IMR-90 (cell line): ENCODE data around the gene C14orf119. TPM values are rescaled to one million over a fixed set of nuclear protein-coding genes. Genes with fewer than 3 reads are reported as not detected.

ENCODE experiments used
- ATAC-seq: fragments of 200-7000 bp; cut with Tn5 transposase; 2 replicates; pipeline ENCODE4 v1.9.1; 2020; ENCODE audit warnings: low read depth, mild to moderate bottlenecking, moderate library complexity
- BruUV-seq: library from RNA; stranded (reverse); fragments of 400-500 nt; replicated peaks from 2 replicates; lab custom pipeline; 2021; lab: Mats Ljungman, UMichigan
- CTCF ChIA-PET: fragments of 300-600 bp; formaldehyde crosslinking; extraction: SDS; loops from one replicate; lab custom pipeline; 2021; ENCODE audit warnings: antibody characterized with exemption; lab: Yijun Ruan, JAX
- POLR2A ChIA-PET: fragments of 300-600 bp; sonication (Branson Sonifier 250); formaldehyde crosslinking; loops from one replicate; lab custom pipeline; 2022; ENCODE audit warnings: antibody characterized with exemption; ENCODE audit not compliant: unreplicated experiment; lab: Charles Lee
- DNase-seq: peaks from one replicate; pipeline ENCODE4 v3.0.0; 2013
- H2AFZ ChIP-seq: replicated peaks from 2 replicates; pipeline ENCODE3; 2013; ENCODE audit warnings: low read length, mild to moderate bottlenecking; ENCODE audit not compliant: poor library complexity
- H2AK5ac ChIP-seq: 2 replicates; pipeline ENCODE4 v1.6.1; 2013; ENCODE audit warnings: low read depth, low read length, inconsistent platforms
- H2AK9ac ChIP-seq: replicated peaks from 2 replicates; pipeline ENCODE3; 2013; ENCODE audit warnings: mild to moderate bottlenecking, low read depth, low read length, moderate library complexity; ENCODE audit not compliant: poor library complexity
- H2BK120ac ChIP-seq: 2 replicates; pipeline ENCODE4 v1.6.1; 2013; ENCODE audit warnings: low read depth, low read length, inconsistent platforms
- H2BK15ac ChIP-seq: 3 replicates; pipeline ENCODE4 v1.6.1; 2013; ENCODE audit warnings: low read depth, low read length, inconsistent platforms
- H2BK20ac ChIP-seq: 2 replicates; pipeline ENCODE4 v1.6.1; 2013; ENCODE audit warnings: low read depth, mild to moderate bottlenecking, inconsistent platforms, low read length, moderate library complexity
- H2BK5ac ChIP-seq: 2 replicates; pipeline ENCODE4 v1.6.1; 2013; ENCODE audit warnings: mild to moderate bottlenecking, low read depth, low read length, inconsistent platforms; ENCODE audit not compliant: poor library complexity, severe bottlenecking
- H3K14ac ChIP-seq: replicated peaks from 2 replicates; pipeline ENCODE4 v1.6.1; 2013; ENCODE audit warnings: low read depth, low read length, inconsistent platforms
- H3K18ac ChIP-seq: 2 replicates; pipeline ENCODE4 v1.6.1; 2013; ENCODE audit warnings: low read depth, low read length, control low read depth
- H3K23ac ChIP-seq: 2 replicates; pipeline ENCODE4 v1.6.1; 2013; ENCODE audit warnings: low read depth, low read length, inconsistent platforms
- H3K27ac ChIP-seq: 2 replicates; pipeline ENCODE4 v1.5.1; 2013; ENCODE audit warnings: mild to moderate bottlenecking, control low read depth, low read length; ENCODE audit not compliant: insufficient read depth
- H3K27me3 ChIP-seq: 2 replicates; pipeline ENCODE4 v1.6.1; 2013; ENCODE audit warnings: low read length; ENCODE audit not compliant: control insufficient read depth, insufficient read depth
- H3K36me3 ChIP-seq: 2 replicates; pipeline ENCODE4 v1.6.1; 2013; ENCODE audit warnings: low read length, mixed read lengths; ENCODE audit not compliant: control insufficient read depth, insufficient read depth
- H3K4ac ChIP-seq: 2 replicates; pipeline ENCODE4 v1.6.1; 2013; ENCODE audit warnings: low read depth, low read length, inconsistent platforms
- H3K4me1 ChIP-seq: 2 replicates; pipeline ENCODE4 v1.6.1; 2013; ENCODE audit warnings: low read length, mixed read lengths; ENCODE audit not compliant: control insufficient read depth, insufficient read depth
- H3K4me2 ChIP-seq: 2 replicates; pipeline ENCODE4 v1.6.1; 2013; ENCODE audit warnings: low read depth, mild to moderate bottlenecking, control low read depth, low read length, moderate library complexity
- H3K4me3 ChIP-seq: 2 replicates; pipeline ENCODE4 v1.5.1; 2013; ENCODE audit warnings: low read depth, mild to moderate bottlenecking, control low read depth, low read length, moderate library complexity; ENCODE audit not compliant: insufficient read depth
- H3K56ac ChIP-seq: 2 replicates; pipeline ENCODE4 v1.6.1; 2013; ENCODE audit warnings: low read length, inconsistent platforms; ENCODE audit not compliant: insufficient read depth; ENCODE audit errors: extremely low read depth
- H3K79me1 ChIP-seq, 2 experiments: 2 replicates each; pipeline ENCODE4 v1.6.1; 2013; ENCODE audit warnings: low read length in 2 of 2, inconsistent platforms in 1 of 2, low read depth in 1 of 2
- H3K9ac ChIP-seq: 2 replicates; pipeline ENCODE4 v1.6.1; 2013; ENCODE audit warnings: low read depth, low read length, control low read depth
- H3K9me1 ChIP-seq: 2 replicates; pipeline ENCODE4 v1.6.1; 2013; ENCODE audit warnings: low read length, inconsistent platforms; ENCODE audit not compliant: insufficient read depth
- H3K9me3 ChIP-seq: 2 replicates; pipeline ENCODE4 v1.6.1; 2013; ENCODE audit warnings: low read length; ENCODE audit not compliant: control insufficient read depth, insufficient read depth
- H4K20me1 ChIP-seq: 2 replicates; pipeline ENCODE4 v1.6.1; 2013; ENCODE audit warnings: low read length, inconsistent platforms; ENCODE audit not compliant: insufficient read depth
- H4K5ac ChIP-seq: 2 replicates; pipeline ENCODE4 v1.6.1; 2013; ENCODE audit warnings: mild to moderate bottlenecking, low read depth, low read length, control low read depth
- H4K8ac ChIP-seq, 2 experiments: 2 replicates each; pipeline ENCODE4 v1.6.1; 2013; ENCODE audit warnings: low read depth in 2 of 2, low read length in 2 of 2, control low read depth in 1 of 2, inconsistent platforms in 1 of 2
- H4K91ac ChIP-seq: 2 replicates; pipeline ENCODE4 v1.6.1; 2013; ENCODE audit warnings: low read depth, low read length, inconsistent platforms; ENCODE audit not compliant: insufficient read depth
- CEBPB ChIP-seq: IDR thresholded peaks from 2 replicates; pipeline ENCODE4 v1.6.1; 2012; ENCODE audit warnings: low read depth, low read length, improper control_type of control experiment
- FOS ChIP-seq: fragments of 150-350 bp; IDR thresholded peaks from 2 replicates; pipeline ENCODE4 v1.6.1; 2016; ENCODE audit warnings: low read depth, low read length
- MAFK ChIP-seq: IDR thresholded peaks from 2 replicates; pipeline ENCODE4 v1.6.1; 2012; ENCODE audit warnings: low read depth, low read length, improper control_type of control experiment
- MAZ ChIP-seq: IDR thresholded peaks from 2 replicates; pipeline ENCODE4 v1.6.1; 2012; ENCODE audit warnings: low read depth, mild to moderate bottlenecking, low read length, improper control_type of control experiment, moderate library complexity, borderline replicate concordance
- MXI1 ChIP-seq: IDR thresholded peaks from 2 replicates; pipeline ENCODE4 v1.6.1; 2012; ENCODE audit warnings: low read depth, mild to moderate bottlenecking, low read length, moderate library complexity, borderline replicate concordance
- NFE2L2 ChIP-seq: fragments of 150-350 bp; IDR thresholded peaks from 2 replicates; pipeline ENCODE4 v1.6.1; 2016; ENCODE audit warnings: low read depth, mild to moderate bottlenecking, low read length
- POLR2A ChIP-seq: IDR thresholded peaks from 2 replicates; pipeline ENCODE4 v1.6.1; 2012; ENCODE audit warnings: mild to moderate bottlenecking, low read depth, low read length
- RAD21 ChIP-seq: IDR thresholded peaks from 2 replicates; pipeline ENCODE4 v1.6.1; 2012; ENCODE audit warnings: low read length, improper control_type of control experiment
- RCOR1 ChIP-seq: IDR thresholded peaks from 2 replicates; pipeline ENCODE4 v1.6.1; 2012; ENCODE audit warnings: mild to moderate bottlenecking, low read length, improper control_type of control experiment; ENCODE audit not compliant: insufficient replicate concordance
- RFX5 ChIP-seq: IDR thresholded peaks from 2 replicates; pipeline ENCODE4 v1.8.0; 2012; ENCODE audit warnings: low read depth, mild to moderate bottlenecking, low read length, moderate library complexity
- WGBS, 2 experiments: methylation state at CpG; one replicate each; pipeline versions ENCODE4 v1.1.5 to v1.1.7; 2013; ENCODE audit warnings: missing lambda C conversion rate in 2 of 2; ENCODE audit not compliant: insufficient read length in 1 of 2; ENCODE audit errors: extremely low coverage in 2 of 2; 5-methylcytosine and 5-hydroxymethylcytosine counted together
- dilution Hi-C: fragments of 300-500 bp; cut with HindIII; formaldehyde crosslinking; loops from one replicate; pipeline ENCODE4 v1.14.3; 2018; ENCODE audit warnings: low sequenced_read_pairs; ENCODE audit not compliant: unreplicated experiment
- in situ Hi-C: fragments of 300-500 bp; cut with MboI; formaldehyde crosslinking; loops from 3 replicates; pipeline ENCODE4 v1.14.3; 2019; ENCODE audit warnings: low sequenced_read_pairs, inconsistent platforms, mixed read lengths
- intact Hi-C: fragments of 100-400 bp; cut with micrococcal nuclease; formaldehyde crosslinking; loops from 2 replicates; pipeline ENCODE4 v1.10.0; 2022
- polyA plus RNA-seq, 3 experiments: library from polyadenylated mRNA; depleted of rRNA; stranded (reverse); fragments of >200 nt; gene quantifications; 2 replicates each; pipeline ENCODE4 v1.2.3, GENCODE V29; 2012; ENCODE audit warnings: low replicate concordance in 1 of 3
- total RNA-seq: library from RNA; depleted of rRNA; stranded (reverse); fragments of >200 nt; gene quantifications from 2 replicates; pipeline ENCODE4 v1.2.3, GENCODE V29; 2012
- TF ChIP-seq, protein P1 (sequence below): conservative IDR thresholded peaks from 2 replicates; pipeline ENCODE4 v1.5.1; 2012; ENCODE audit warnings: mild to moderate bottlenecking, low read depth, low read length, improper control_type of control experiment
- TF ChIP-seq, protein P2 (sequence below): fragments of 150-350 bp; IDR thresholded peaks from 2 replicates; pipeline ENCODE4 v1.6.1; 2016; ENCODE audit warnings: low read depth, mild to moderate bottlenecking, low read length, moderate library complexity, borderline replicate concordance
- TF ChIP-seq, protein P3 (sequence below): fragments of 150-350 bp; IDR thresholded peaks from 2 replicates; pipeline ENCODE4 v1.6.1; 2017; ENCODE audit warnings: mild to moderate bottlenecking, antibody characterized with exemption, low read length, low read depth

The C14orf119 gene
- total and polyA plus RNA-seq, 2 of the 4 experiments (the other 2 are of a cell fraction), result 74.0 to 83.7 TPM

DNA sequence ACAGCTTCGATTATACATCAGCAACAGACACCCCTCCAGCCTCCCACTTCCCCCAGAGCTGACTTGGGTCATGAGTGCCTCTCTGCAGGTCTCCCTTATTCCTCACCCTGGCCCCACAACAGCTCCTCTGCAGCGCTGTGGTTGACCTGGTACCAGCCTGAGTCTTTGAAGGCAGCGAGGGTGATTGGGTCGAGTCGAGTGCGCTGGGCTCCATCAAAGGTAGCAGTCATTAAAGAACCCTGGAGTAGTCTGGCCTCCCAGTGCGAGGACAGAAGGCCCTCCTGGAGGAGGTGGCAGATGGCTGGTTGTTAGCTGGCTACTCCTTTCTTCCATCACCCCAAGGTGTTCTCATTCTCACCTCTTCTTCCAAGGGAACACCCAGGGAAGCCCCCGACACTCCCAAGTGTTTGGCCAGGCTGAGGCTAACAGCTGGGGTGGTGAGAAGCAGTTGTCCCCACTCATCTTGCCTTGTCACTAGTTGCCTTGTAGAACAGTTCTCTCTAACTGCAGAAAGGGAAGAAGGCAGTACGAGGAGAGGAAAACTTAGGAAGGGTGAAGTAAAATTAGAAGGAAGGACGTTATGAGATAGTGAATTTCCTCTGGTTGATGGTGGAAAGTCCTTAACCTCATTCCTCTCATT is 6.8 kb downstream of the C14orf119 start (continued):
- TF ChIP-seq MXI1, result no peak

DNA sequence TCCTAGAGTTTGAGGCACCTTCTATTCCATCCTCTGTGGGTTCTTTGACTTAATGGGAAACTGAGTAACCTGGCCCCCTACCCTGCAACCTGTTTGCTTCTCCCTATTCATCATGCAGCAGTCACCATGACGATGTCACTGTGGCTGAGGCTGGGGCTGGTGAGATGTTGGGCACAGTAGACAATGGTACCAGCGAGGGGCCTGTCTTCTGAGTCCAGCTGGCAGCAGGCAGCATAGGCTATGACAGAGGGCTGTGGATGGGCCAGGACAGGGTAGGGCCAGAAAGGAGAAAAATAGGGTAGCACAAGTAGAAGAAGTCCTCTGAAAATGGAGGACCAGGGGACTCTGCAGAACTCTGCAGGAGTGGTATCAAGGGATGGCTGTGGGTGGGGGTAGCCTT is 7.5 kb downstream of the C14orf119 start:
- Histone ChIP-seq H4K5ac (no peak overlapping the region), H3K9ac (no peak overlapping the region), H2BK20ac (no peak overlapping the region), H2BK15ac (no peak overlapping the region), H3K9me1 (peaks cover 7% of the 10 kb centered on the region), H2AK5ac (no peak overlapping the region), H3K79me1 (peaks cover 15 to 35% of the 10 kb centered on the region in 2 experiments; a peak in 3 of 4 replicates), H4K8ac (no peak overlapping the region), H3K18ac (no peak overlapping the region), H4K20me1 (peaks cover 23% of the 10 kb centered on the region; the same call in 1 of the 2 replicates), H2BK5ac (no peak overlapping the region), H3K36me3 (peaks cover 8% of the 10 kb centered on the region), H3K4me3 (no peak overlapping the region), H3K14ac (no peak overlapping the region), H3K27me3 (no peaks in the 10 kb centered on the region), H3K4me1 (peaks cover 6% of the 10 kb centered on the region), H3K4me2 (no peak overlapping the region), H3K4ac (no peak overlapping the region), H2AFZ (no peak overlapping the region), H2AK9ac (no peak overlapping the region), H4K91ac (no peak overlapping the region), H3K27ac (no peak overlapping the region), H3K23ac (no peak overlapping the region), H3K9me3 (no peaks in the 10 kb centered on the region), H3K56ac (no peak overlapping the region), H2BK120ac (no peak overlapping the region)
- in situ Hi-C loops (loop anchor here (5.0 kb wide), 1 partner anchor 36 kb away; no protein-coding TSS in a partner anchor), dilution Hi-C loops (no loop called here), intact Hi-C loops (no loop called here)
- BruUV-seq, result no TSS peak
- ATAC-seq (no peak), DNase-seq (no peak)
- ChIA-PET CTCF (interaction anchor here (1.1 kb wide), 1 partner anchor 10 kb away, joined by 3 read pairs; no protein-coding TSS in a partner anchor), POLR2A (interaction anchor here (0.5 kb wide), 1 partner anchor 1126 kb away, joined by 8 read pairs; no protein-coding TSS in a partner anchor)
- 80% methylated on average over 1 of the region's 2 CpGs; no CpG with 5 or more reads in 1 of the 2 experiments for WGBS, 2 experiments
- TF ChIP-seq NFE2L2 (no peak), RCOR1 (no peak), CEBPB (no peak), MXI1 (no peak), RFX5 (no peak), MAFK (no peak), FOS (no peak), RAD21 (no peak), POLR2A (no peak), MAZ (no peak)
- TF ChIP-seq, protein P1, sequence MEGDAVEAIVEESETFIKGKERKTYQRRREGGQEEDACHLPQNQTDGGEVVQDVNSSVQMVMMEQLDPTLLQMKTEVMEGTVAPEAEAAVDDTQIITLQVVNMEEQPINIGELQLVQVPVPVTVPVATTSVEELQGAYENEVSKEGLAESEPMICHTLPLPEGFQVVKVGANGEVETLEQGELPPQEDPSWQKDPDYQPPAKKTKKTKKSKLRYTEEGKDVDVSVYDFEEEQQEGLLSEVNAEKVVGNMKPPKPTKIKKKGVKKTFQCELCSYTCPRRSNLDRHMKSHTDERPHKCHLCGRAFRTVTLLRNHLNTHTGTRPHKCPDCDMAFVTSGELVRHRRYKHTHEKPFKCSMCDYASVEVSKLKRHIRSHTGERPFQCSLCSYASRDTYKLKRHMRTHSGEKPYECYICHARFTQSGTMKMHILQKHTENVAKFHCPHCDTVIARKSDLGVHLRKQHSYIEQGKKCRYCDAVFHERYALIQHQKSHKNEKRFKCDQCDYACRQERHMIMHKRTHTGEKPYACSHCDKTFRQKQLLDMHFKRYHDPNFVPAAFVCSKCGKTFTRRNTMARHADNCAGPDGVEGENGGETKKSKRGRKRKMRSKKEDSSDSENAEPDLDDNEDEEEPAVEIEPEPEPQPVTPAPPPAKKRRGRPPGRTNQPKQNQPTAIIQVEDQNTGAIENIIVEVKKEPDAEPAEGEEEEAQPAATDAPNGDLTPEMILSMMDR, result no peak
- TF ChIP-seq, protein P2, sequence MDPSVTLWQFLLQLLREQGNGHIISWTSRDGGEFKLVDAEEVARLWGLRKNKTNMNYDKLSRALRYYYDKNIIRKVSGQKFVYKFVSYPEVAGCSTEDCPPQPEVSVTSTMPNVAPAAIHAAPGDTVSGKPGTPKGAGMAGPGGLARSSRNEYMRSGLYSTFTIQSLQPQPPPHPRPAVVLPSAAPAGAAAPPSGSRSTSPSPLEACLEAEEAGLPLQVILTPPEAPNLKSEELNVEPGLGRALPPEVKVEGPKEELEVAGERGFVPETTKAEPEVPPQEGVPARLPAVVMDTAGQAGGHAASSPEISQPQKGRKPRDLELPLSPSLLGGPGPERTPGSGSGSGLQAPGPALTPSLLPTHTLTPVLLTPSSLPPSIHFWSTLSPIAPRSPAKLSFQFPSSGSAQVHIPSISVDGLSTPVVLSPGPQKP, result no peak
- TF ChIP-seq, protein P3, sequence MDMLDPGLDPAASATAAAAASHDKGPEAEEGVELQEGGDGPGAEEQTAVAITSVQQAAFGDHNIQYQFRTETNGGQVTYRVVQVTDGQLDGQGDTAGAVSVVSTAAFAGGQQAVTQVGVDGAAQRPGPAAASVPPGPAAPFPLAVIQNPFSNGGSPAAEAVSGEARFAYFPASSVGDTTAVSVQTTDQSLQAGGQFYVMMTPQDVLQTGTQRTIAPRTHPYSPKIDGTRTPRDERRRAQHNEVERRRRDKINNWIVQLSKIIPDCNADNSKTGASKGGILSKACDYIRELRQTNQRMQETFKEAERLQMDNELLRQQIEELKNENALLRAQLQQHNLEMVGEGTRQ, result no peak
